ENCODE data around the gene CHD2. TPM values are rescaled to one million over a fixed set of nuclear protein-coding genes. Genes with fewer than 3 reads are reported as not detected.

CHD2 gene
- total and polyA plus RNA-seq, 2 donors (not counting 3 experiments of a cell fraction or from before 2014, with no cell fraction given), result 53.8 to 97.9 TPM

DNA sequence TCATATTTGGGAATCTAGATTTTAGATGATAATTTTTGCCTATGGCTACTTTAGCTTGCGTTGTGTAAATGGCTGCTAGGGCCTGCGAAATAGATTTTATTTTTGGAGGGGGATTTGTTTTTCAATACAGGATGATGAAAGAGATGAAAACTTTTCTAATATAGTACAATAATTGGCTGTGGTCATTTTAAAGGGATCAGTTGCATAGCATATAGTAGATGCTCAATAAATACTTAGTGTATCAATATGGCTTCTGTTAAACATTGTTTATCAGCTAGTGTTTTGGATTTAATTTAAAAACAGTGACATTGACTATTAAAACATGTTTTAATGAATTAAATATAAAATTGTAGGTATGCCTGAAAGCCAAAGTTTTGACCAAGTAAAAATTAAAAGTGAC lies 6.9 kb upstream of the CHD2 start:
- intact Hi-C loops (cut with micrococcal nuclease), result no loop called here
- no peaks in the 10 kb centered on the region for H3K4me1 ChIP-seq (ENCODE audit: control insufficient read depth, extremely low read depth, insufficient read depth, low read length)
- no peak overlapping the region for H2AFZ ChIP-seq (ENCODE audit: low read depth, low read length)
- H3K27ac ChIP-seq (ENCODE audit: insufficient read depth, low read depth, low read length), result no peak overlapping the region
- DNase-seq (ENCODE audit: low read depth, low spot score) (no peak), FAIRE-seq (no peak)
- POLR2A ChIA-PET, result interaction anchor here (4.2 kb wide), 1 partner anchor 11 kb away, joined by 18 read pairs; no protein-coding TSS in a partner anchor
- peaks cover 10 to 56% of the 10 kb centered on the region in 2 experiments for H3K36me3 ChIP-seq (ENCODE audit: control insufficient read depth in 2 of 2, extremely low read depth in 1 of 2, insufficient read depth in 2 of 2, low read length in 2 of 2)
- H3K9me1 ChIP-seq (replicated peaks; ENCODE audit: control insufficient read depth, extremely low read depth, insufficient read depth, low read length), result no peaks in the 10 kb centered on the region
- H3K9ac ChIP-seq (replicated peaks; ENCODE audit: extremely low read depth, insufficient read depth, low read length), result no peak overlapping the region
- H3K4me3 ChIP-seq (replicated peaks in 1 of 3; ENCODE audit: insufficient read depth in 1 of 3, low read depth in 1 of 3, low read length in 3 of 3), result no peak overlapping the region
- H3K79me2 ChIP-seq (ENCODE audit: control insufficient read depth, insufficient read depth, low read length), result peaks cover 99% of the 10 kb centered on the region
- H3K27me3 ChIP-seq (ENCODE audit: control insufficient read depth in 2 of 2, insufficient read depth in 2 of 2, low read length in 2 of 2), result no peaks in the 10 kb centered on the region
- no peaks in the 10 kb centered on the region for H4K20me1 ChIP-seq (replicated peaks; ENCODE audit: control insufficient read depth, extremely low read depth, insufficient read depth, low read length)
- dilution Hi-C loops (cut with MboI; ENCODE audit: extremely low pct_ligation_motif_present, low sequenced_read_pairs), result no loop called here
- no peaks in the 10 kb centered on the region for H3K9me3 ChIP-seq (replicated peaks; ENCODE audit: control insufficient read depth, insufficient read depth, low read length)
- CTCF ChIA-PET, result interaction anchor here (1.2 kb wide), 1 partner anchor 24 kb away, joined by 3 read pairs; no protein-coding TSS in a partner anchor
- TF ChIP-seq MAX (IDR thresholded peaks at IDR 0.05; ENCODE audit: insufficient read depth, insufficient read length), result no peak
- no peak for TF ChIP-seq POLR2A (IDR thresholded peaks at IDR 0.05; ENCODE audit: low read depth, low read length)
- no peak for TF ChIP-seq MYC (IDR thresholded peaks at IDR 0.05; ENCODE audit: low read depth, low read length)
- TF ChIP-seq GATA2 (IDR thresholded peaks at IDR 0.05; ENCODE audit: insufficient read depth, insufficient read length, low read depth, low read length), result no peak
- TF ChIP-seq CTCF (IDR thresholded peaks at IDR 0.05; ENCODE audit: extremely low read depth in 1 of 2, insufficient read depth in 1 of 2, low read depth in 1 of 2, low read length in 2 of 2), result no peak
- no peak for TF ChIP-seq POLR2AphosphoS5 (IDR thresholded peaks at IDR 0.05; ENCODE audit: insufficient read depth, low read depth, low read length)
- TF ChIP-seq FOS (IDR thresholded peaks at IDR 0.05; ENCODE audit: borderline replicate concordance, insufficient read depth, low read length), result no peak
- no peak for TF ChIP-seq JUN (IDR thresholded peaks at IDR 0.05; ENCODE audit: borderline replicate concordance, insufficient read depth, insufficient read length, low read depth)
- TF ChIP-seq EZH2 (IDR thresholded peaks at IDR 0.05; ENCODE audit: borderline replicate concordance, low read depth, low read length, severe bottlenecking), result no peak
- no TSS peak for BruUV-seq (replicated peaks)
- H3K4me2 ChIP-seq (ENCODE audit: insufficient read depth, low read length), result no peak overlapping the region
